Measurements from ENCODE around the gene PRSS22.
"Not testable (repeated sequence)": the region's sequence is repeated elsewhere in the genome, so short reads cannot be mapped to it uniquely, and the experiment has no call there.

The PRSS22 gene

GRCh38 chr16:2857451-2858244 is at the start of gene PRSS22:
TSS of gene PRSS22 (minus strand) at chr16:2858170. CDS start at chr16:2858104, 66 bp downstream.
- DNase-seq = no peak

GRCh38 chr16:2907084-2907753 is 49.2 kb upstream of the PRSS22 start:
- DNase-seq = not testable (repeated sequence)

GRCh38 chr16:2905988-2906387 is 48.0 kb upstream of the PRSS22 start:
- no peak for DNase-seq

GRCh38 chr16:2905241-2905987 is 47.4 kb upstream of the PRSS22 start:
- DNase-seq = peak; percentile 91

- no peak for DNase-seq
These were observed 46.9 kb upstream of the PRSS22 start for GRCh38 chr16:2904922-2905240.

GRCh38 chr16:2904100-2904921 is 46.3 kb upstream of the PRSS22 start:
- peak; percentile 65 for DNase-seq

GRCh38 chr16:2902337-2903130 is 44.6 kb upstream of the PRSS22 start:
- no peak for DNase-seq

GRCh38 chr16:2900526-2901075 is 42.6 kb upstream of the PRSS22 start:
- DNase-seq = no peak

GRCh38 chr16:2899564-2900072 is 41.6 kb upstream of the PRSS22 start:
- no peak for DNase-seq

- DNase-seq = no peak
These were observed 41.0 kb upstream of the PRSS22 start for GRCh38 chr16:2898831-2899563.

GRCh38 chr16:2897110-2897509 is 39.1 kb upstream of the PRSS22 start:
- no peak for DNase-seq

GRCh38 chr16:2896480-2897010 is 38.6 kb upstream of the PRSS22 start:
- no peak for DNase-seq

GRCh38 chr16:2895813-2896212 is 37.8 kb upstream of the PRSS22 start:
- no peak for DNase-seq

- DNase-seq = no peak
These were observed 36.3 kb upstream of the PRSS22 start for GRCh38 chr16:2894231-2894630.

GRCh38 chr16:2884041-2884451 is 26.1 kb upstream of the PRSS22 start:
- DNase-seq = no peak

GRCh38 chr16:2883458-2883908 is 25.5 kb upstream of the PRSS22 start:
- no peak for DNase-seq

GRCh38 chr16:2882650-2883457 is 24.9 kb upstream of the PRSS22 start, which contains the start of gene FLYWCH2:
TSS of gene FLYWCH2 (plus strand) at chr16:2883215. CDS start at chr16:2896450, 13,235 bp downstream.
- DNase-seq = peak; percentile 84

- no peak for DNase-seq
These were observed 24.0 kb upstream of the PRSS22 start for GRCh38 chr16:2881783-2882649.

All from NCI-H774 (cell line).